IMR-90 (cell line): ENCODE measurements around the gene BMP10. TPM values are rescaled to one million over a fixed set of nuclear protein-coding genes. Genes with fewer than 3 reads are reported as not detected.

Experiments used
- ATAC-seq: fragments of 200-7000 bp; cut with Tn5 transposase; 2 replicates; pipeline ENCODE4 v1.9.1; 2020; ENCODE audit warnings: low read depth, mild to moderate bottlenecking, moderate library complexity
- BruUV-seq: library from RNA; stranded (reverse); fragments of 400-500 nt; replicated peaks from 2 replicates; lab custom pipeline; 2021; lab: Mats Ljungman, UMichigan
- CTCF ChIA-PET: fragments of 300-600 bp; formaldehyde crosslinking; extraction: SDS; loops from one replicate; lab custom pipeline; 2021; ENCODE audit warnings: antibody characterized with exemption; lab: Yijun Ruan, JAX
- POLR2A ChIA-PET: fragments of 300-600 bp; sonication (Branson Sonifier 250); formaldehyde crosslinking; loops from one replicate; lab custom pipeline; 2022; ENCODE audit warnings: antibody characterized with exemption; ENCODE audit not compliant: unreplicated experiment; lab: Charles Lee
- DNase-seq: peaks from one replicate; pipeline ENCODE4 v3.0.0; 2013
- H2AFZ ChIP-seq: replicated peaks from 2 replicates; pipeline ENCODE3; 2013; ENCODE audit warnings: low read length, mild to moderate bottlenecking; ENCODE audit not compliant: poor library complexity
- H2AK5ac ChIP-seq: 2 replicates; pipeline ENCODE4 v1.6.1; 2013; ENCODE audit warnings: low read depth, low read length, inconsistent platforms
- H2AK9ac ChIP-seq: replicated peaks from 2 replicates; pipeline ENCODE3; 2013; ENCODE audit warnings: mild to moderate bottlenecking, low read depth, low read length, moderate library complexity; ENCODE audit not compliant: poor library complexity
- H2BK120ac ChIP-seq: 2 replicates; pipeline ENCODE4 v1.6.1; 2013; ENCODE audit warnings: low read depth, low read length, inconsistent platforms
- H2BK15ac ChIP-seq: 3 replicates; pipeline ENCODE4 v1.6.1; 2013; ENCODE audit warnings: low read depth, low read length, inconsistent platforms
- H2BK20ac ChIP-seq: 2 replicates; pipeline ENCODE4 v1.6.1; 2013; ENCODE audit warnings: low read depth, mild to moderate bottlenecking, inconsistent platforms, low read length, moderate library complexity
- H2BK5ac ChIP-seq: 2 replicates; pipeline ENCODE4 v1.6.1; 2013; ENCODE audit warnings: mild to moderate bottlenecking, low read depth, low read length, inconsistent platforms; ENCODE audit not compliant: poor library complexity, severe bottlenecking
- H3K14ac ChIP-seq: replicated peaks from 2 replicates; pipeline ENCODE4 v1.6.1; 2013; ENCODE audit warnings: low read depth, low read length, inconsistent platforms
- H3K18ac ChIP-seq: 2 replicates; pipeline ENCODE4 v1.6.1; 2013; ENCODE audit warnings: low read depth, low read length, control low read depth
- H3K23ac ChIP-seq: 2 replicates; pipeline ENCODE4 v1.6.1; 2013; ENCODE audit warnings: low read depth, low read length, inconsistent platforms
- H3K27ac ChIP-seq: 2 replicates; pipeline ENCODE4 v1.5.1; 2013; ENCODE audit warnings: mild to moderate bottlenecking, control low read depth, low read length; ENCODE audit not compliant: insufficient read depth
- H3K27me3 ChIP-seq: 2 replicates; pipeline ENCODE4 v1.6.1; 2013; ENCODE audit warnings: low read length; ENCODE audit not compliant: control insufficient read depth, insufficient read depth
- H3K36me3 ChIP-seq: 2 replicates; pipeline ENCODE4 v1.6.1; 2013; ENCODE audit warnings: low read length, mixed read lengths; ENCODE audit not compliant: control insufficient read depth, insufficient read depth
- H3K4ac ChIP-seq: 2 replicates; pipeline ENCODE4 v1.6.1; 2013; ENCODE audit warnings: low read depth, low read length, inconsistent platforms
- H3K4me1 ChIP-seq: 2 replicates; pipeline ENCODE4 v1.6.1; 2013; ENCODE audit warnings: low read length, mixed read lengths; ENCODE audit not compliant: control insufficient read depth, insufficient read depth
- H3K4me2 ChIP-seq: 2 replicates; pipeline ENCODE4 v1.6.1; 2013; ENCODE audit warnings: low read depth, mild to moderate bottlenecking, control low read depth, low read length, moderate library complexity
- H3K4me3 ChIP-seq: 2 replicates; pipeline ENCODE4 v1.5.1; 2013; ENCODE audit warnings: low read depth, mild to moderate bottlenecking, control low read depth, low read length, moderate library complexity; ENCODE audit not compliant: insufficient read depth
- H3K56ac ChIP-seq: 2 replicates; pipeline ENCODE4 v1.6.1; 2013; ENCODE audit warnings: low read length, inconsistent platforms; ENCODE audit not compliant: insufficient read depth; ENCODE audit errors: extremely low read depth
- H3K79me1 ChIP-seq, 2 experiments: 2 replicates each; pipeline ENCODE4 v1.6.1; 2013; ENCODE audit warnings: low read length in 2 of 2, inconsistent platforms in 1 of 2, low read depth in 1 of 2
- H3K9ac ChIP-seq: 2 replicates; pipeline ENCODE4 v1.6.1; 2013; ENCODE audit warnings: low read depth, low read length, control low read depth
- H3K9me1 ChIP-seq: 2 replicates; pipeline ENCODE4 v1.6.1; 2013; ENCODE audit warnings: low read length, inconsistent platforms; ENCODE audit not compliant: insufficient read depth
- H3K9me3 ChIP-seq: 2 replicates; pipeline ENCODE4 v1.6.1; 2013; ENCODE audit warnings: low read length; ENCODE audit not compliant: control insufficient read depth, insufficient read depth
- H4K20me1 ChIP-seq: 2 replicates; pipeline ENCODE4 v1.6.1; 2013; ENCODE audit warnings: low read length, inconsistent platforms; ENCODE audit not compliant: insufficient read depth
- H4K5ac ChIP-seq: 2 replicates; pipeline ENCODE4 v1.6.1; 2013; ENCODE audit warnings: mild to moderate bottlenecking, low read depth, low read length, control low read depth
- H4K8ac ChIP-seq, 2 experiments: 2 replicates each; pipeline ENCODE4 v1.6.1; 2013; ENCODE audit warnings: low read depth in 2 of 2, low read length in 2 of 2, control low read depth in 1 of 2, inconsistent platforms in 1 of 2
- H4K91ac ChIP-seq: 2 replicates; pipeline ENCODE4 v1.6.1; 2013; ENCODE audit warnings: low read depth, low read length, inconsistent platforms; ENCODE audit not compliant: insufficient read depth
- BHLHE40 ChIP-seq: fragments of 150-350 bp; IDR thresholded peaks from 2 replicates; pipeline ENCODE4 v1.6.1; 2016; ENCODE audit warnings: mild to moderate bottlenecking, low read depth, low read length
- CEBPB ChIP-seq: IDR thresholded peaks from 2 replicates; pipeline ENCODE4 v1.6.1; 2012; ENCODE audit warnings: low read depth, low read length, improper control_type of control experiment
- CTCF ChIP-seq: conservative IDR thresholded peaks from 2 replicates; pipeline ENCODE4 v1.5.1; 2012; ENCODE audit warnings: mild to moderate bottlenecking, low read depth, low read length, improper control_type of control experiment
- ELK1 ChIP-seq: fragments of 150-350 bp; IDR thresholded peaks from 2 replicates; pipeline ENCODE4 v1.6.1; 2016; ENCODE audit warnings: low read depth, mild to moderate bottlenecking, low read length, moderate library complexity, borderline replicate concordance
- FOS ChIP-seq: fragments of 150-350 bp; IDR thresholded peaks from 2 replicates; pipeline ENCODE4 v1.6.1; 2016; ENCODE audit warnings: low read depth, low read length
- MAFK ChIP-seq: IDR thresholded peaks from 2 replicates; pipeline ENCODE4 v1.6.1; 2012; ENCODE audit warnings: low read depth, low read length, improper control_type of control experiment
- MAZ ChIP-seq: IDR thresholded peaks from 2 replicates; pipeline ENCODE4 v1.6.1; 2012; ENCODE audit warnings: low read depth, mild to moderate bottlenecking, low read length, improper control_type of control experiment, moderate library complexity, borderline replicate concordance
- MXI1 ChIP-seq: IDR thresholded peaks from 2 replicates; pipeline ENCODE4 v1.6.1; 2012; ENCODE audit warnings: low read depth, mild to moderate bottlenecking, low read length, moderate library complexity, borderline replicate concordance
- POLR2A ChIP-seq: IDR thresholded peaks from 2 replicates; pipeline ENCODE4 v1.6.1; 2012; ENCODE audit warnings: mild to moderate bottlenecking, low read depth, low read length
- RAD21 ChIP-seq: IDR thresholded peaks from 2 replicates; pipeline ENCODE4 v1.6.1; 2012; ENCODE audit warnings: low read length, improper control_type of control experiment
- RCOR1 ChIP-seq: IDR thresholded peaks from 2 replicates; pipeline ENCODE4 v1.6.1; 2012; ENCODE audit warnings: mild to moderate bottlenecking, low read length, improper control_type of control experiment; ENCODE audit not compliant: insufficient replicate concordance
- SMC3 ChIP-seq: fragments of 150-350 bp; IDR thresholded peaks from 2 replicates; pipeline ENCODE4 v1.6.1; 2016; ENCODE audit warnings: low read depth, mild to moderate bottlenecking, antibody characterized with exemption, low read length, moderate library complexity
- USF2 ChIP-seq: fragments of 150-350 bp; IDR thresholded peaks from 2 replicates; pipeline ENCODE4 v1.6.1; 2017; ENCODE audit warnings: mild to moderate bottlenecking, antibody characterized with exemption, low read length, low read depth
- WGBS, 2 experiments: methylation state at CpG; one replicate each; pipeline versions ENCODE4 v1.1.5 to v1.1.7; 2013; ENCODE audit warnings: missing lambda C conversion rate in 2 of 2; ENCODE audit not compliant: insufficient read length in 1 of 2; ENCODE audit errors: extremely low coverage in 2 of 2; 5-methylcytosine and 5-hydroxymethylcytosine counted together
- dilution Hi-C: fragments of 300-500 bp; cut with HindIII; formaldehyde crosslinking; loops from one replicate; pipeline ENCODE4 v1.14.3; 2018; ENCODE audit warnings: low sequenced_read_pairs; ENCODE audit not compliant: unreplicated experiment
- in situ Hi-C: fragments of 300-500 bp; cut with MboI; formaldehyde crosslinking; loops from 3 replicates; pipeline ENCODE4 v1.14.3; 2019; ENCODE audit warnings: low sequenced_read_pairs, inconsistent platforms, mixed read lengths
- intact Hi-C: fragments of 100-400 bp; cut with micrococcal nuclease; formaldehyde crosslinking; loops from 2 replicates; pipeline ENCODE4 v1.10.0; 2022
- polyA plus RNA-seq, 3 experiments: library from polyadenylated mRNA; depleted of rRNA; stranded (reverse); fragments of >200 nt; gene quantifications; 2 replicates each; pipeline ENCODE4 v1.2.3, GENCODE V29; 2012; ENCODE audit warnings: low replicate concordance in 1 of 3
- total RNA-seq: library from RNA; depleted of rRNA; stranded (reverse); fragments of >200 nt; gene quantifications from 2 replicates; pipeline ENCODE4 v1.2.3, GENCODE V29; 2012

The BMP10 gene
- total and polyA plus RNA-seq, 2 of the 4 experiments (the other 2 are of a cell fraction) = not detected

GRCh38 chr2:68832233-68832869, 38.8 kb downstream of the BMP10 start:
- H3K9ac ChIP-seq = no peak overlapping the region

More at GRCh38 chr2:68832233-68832869, 38.8 kb downstream of the BMP10 start:
- peak overlapping the region; percentile 30 for H3K27ac ChIP-seq
- peak overlapping the region; percentile 76 for H3K14ac ChIP-seq
- H2BK120ac ChIP-seq = peak overlapping the region; percentile 74
- peaks cover 32% of the 10 kb centered on the region for H3K4me1 ChIP-seq
- peak overlapping the region; percentile 20 to 85; a peak in 3 of 4 replicates for H4K8ac ChIP-seq
- H3K4me3 ChIP-seq = no peak overlapping the region
- peak overlapping the region; percentile 52; the same call in 1 of the 2 replicates for H4K5ac ChIP-seq
- peaks cover 34% of the 10 kb centered on the region for H3K9me1 ChIP-seq
- intact Hi-C loops = no loop called here
- no TSS peak for BruUV-seq
- peak overlapping the region; percentile 30; the same call in 1 of the 2 replicates for H3K23ac ChIP-seq
- H2AK5ac ChIP-seq = peak overlapping the region; percentile 91
- no CpG with 5 or more reads among the region's 8 CpGs for WGBS, 2 experiments
- H2BK15ac ChIP-seq = peak overlapping the region; percentile 62; the same call in 2 of the 3 replicates
- H2BK5ac ChIP-seq = peak overlapping the region; percentile 78
- peak overlapping the region; percentile 84 for H2BK20ac ChIP-seq
- no peaks in the 10 kb centered on the region for H3K9me3 ChIP-seq
- H3K79me1 ChIP-seq = peaks cover 0 to 6% of the 10 kb centered on the region in 2 experiments; a peak in 1 of 4 replicates
- H2AK9ac ChIP-seq = peak overlapping the region; percentile 70
- no peaks in the 10 kb centered on the region for H3K27me3 ChIP-seq
- TF ChIP-seq MXI1 = no peak
- no peak for TF ChIP-seq RCOR1
- no peak for TF ChIP-seq ELK1
- TF ChIP-seq CTCF = no peak
- TF ChIP-seq MAZ = no peak
- no peak for TF ChIP-seq CEBPB
- TF ChIP-seq SMC3 = peak; percentile 7; the same call in 1 of the 2 replicates
- TF ChIP-seq FOS = 0 out of 2 replicates have a peak, but pooled peaks have one; percentile 24
- TF ChIP-seq RAD21 = no peak
- 0 out of 2 replicates have a peak, but pooled peaks have one; percentile 27 for TF ChIP-seq POLR2A
- TF ChIP-seq USF2 = peak; percentile 83
- TF ChIP-seq BHLHE40 = no peak
- TF ChIP-seq MAFK = no peak
- H3K56ac ChIP-seq = peak overlapping the region; percentile 13; the same call in 1 of the 2 replicates
- peak overlapping the region; percentile 68 for H3K4ac ChIP-seq
- H4K20me1 ChIP-seq = no peaks in the 10 kb centered on the region
- ChIA-PET POLR2A (no interaction called here), CTCF (interaction anchor here (0.6 kb wide), 1 partner anchor 366 kb away, joined by 3 read pairs; no protein-coding TSS in a partner anchor)
- dilution Hi-C loops = no loop called here
- H3K36me3 ChIP-seq = no peaks in the 10 kb centered on the region
- in situ Hi-C loops = no loop called here
- peak overlapping the region; percentile 87 for H2AFZ ChIP-seq
- peak overlapping the region; percentile 16; the same call in 1 of the 2 replicates for H3K4me2 ChIP-seq
- H3K18ac ChIP-seq = peak overlapping the region; percentile 88; the same call in 1 of the 2 replicates
- ATAC-seq (peak; percentile 50), DNase-seq (peak; percentile 78)
- H4K91ac ChIP-seq = peak overlapping the region; percentile 37; the same call in 1 of the 2 replicates
